IMR-90 (cell line): ENCODE results near the gene NRF1. TPM values are rescaled to one million over a fixed set of nuclear protein-coding genes. Genes with fewer than 3 reads are reported as not detected.

Source experiments
- ATAC-seq: fragments of 200-7000 bp; cut with Tn5 transposase; 2 replicates; pipeline ENCODE4 v1.9.1; 2020; ENCODE audit warnings: low read depth, mild to moderate bottlenecking, moderate library complexity
- BruUV-seq: library from RNA; stranded (reverse); fragments of 400-500 nt; replicated peaks from 2 replicates; lab custom pipeline; 2021; lab: Mats Ljungman, UMichigan
- CTCF ChIA-PET: fragments of 300-600 bp; formaldehyde crosslinking; extraction: SDS; loops from one replicate; lab custom pipeline; 2021; ENCODE audit warnings: antibody characterized with exemption; lab: Yijun Ruan, JAX
- POLR2A ChIA-PET: fragments of 300-600 bp; sonication (Branson Sonifier 250); formaldehyde crosslinking; loops from one replicate; lab custom pipeline; 2022; ENCODE audit warnings: antibody characterized with exemption; ENCODE audit not compliant: unreplicated experiment; lab: Charles Lee
- DNase-seq: peaks from one replicate; pipeline ENCODE4 v3.0.0; 2013
- H2AFZ ChIP-seq: replicated peaks from 2 replicates; pipeline ENCODE3; 2013; ENCODE audit warnings: low read length, mild to moderate bottlenecking; ENCODE audit not compliant: poor library complexity
- H2AK5ac ChIP-seq: 2 replicates; pipeline ENCODE4 v1.6.1; 2013; ENCODE audit warnings: low read depth, low read length, inconsistent platforms
- H2AK9ac ChIP-seq: replicated peaks from 2 replicates; pipeline ENCODE3; 2013; ENCODE audit warnings: mild to moderate bottlenecking, low read depth, low read length, moderate library complexity; ENCODE audit not compliant: poor library complexity
- H2BK120ac ChIP-seq: 2 replicates; pipeline ENCODE4 v1.6.1; 2013; ENCODE audit warnings: low read depth, low read length, inconsistent platforms
- H2BK15ac ChIP-seq: 3 replicates; pipeline ENCODE4 v1.6.1; 2013; ENCODE audit warnings: low read depth, low read length, inconsistent platforms
- H2BK20ac ChIP-seq: 2 replicates; pipeline ENCODE4 v1.6.1; 2013; ENCODE audit warnings: low read depth, mild to moderate bottlenecking, inconsistent platforms, low read length, moderate library complexity
- H2BK5ac ChIP-seq: 2 replicates; pipeline ENCODE4 v1.6.1; 2013; ENCODE audit warnings: mild to moderate bottlenecking, low read depth, low read length, inconsistent platforms; ENCODE audit not compliant: poor library complexity, severe bottlenecking
- H3K14ac ChIP-seq: replicated peaks from 2 replicates; pipeline ENCODE4 v1.6.1; 2013; ENCODE audit warnings: low read depth, low read length, inconsistent platforms
- H3K18ac ChIP-seq: 2 replicates; pipeline ENCODE4 v1.6.1; 2013; ENCODE audit warnings: low read depth, low read length, control low read depth
- H3K23ac ChIP-seq: 2 replicates; pipeline ENCODE4 v1.6.1; 2013; ENCODE audit warnings: low read depth, low read length, inconsistent platforms
- H3K27ac ChIP-seq: 2 replicates; pipeline ENCODE4 v1.5.1; 2013; ENCODE audit warnings: mild to moderate bottlenecking, control low read depth, low read length; ENCODE audit not compliant: insufficient read depth
- H3K27me3 ChIP-seq: 2 replicates; pipeline ENCODE4 v1.6.1; 2013; ENCODE audit warnings: low read length; ENCODE audit not compliant: control insufficient read depth, insufficient read depth
- H3K36me3 ChIP-seq: 2 replicates; pipeline ENCODE4 v1.6.1; 2013; ENCODE audit warnings: low read length, mixed read lengths; ENCODE audit not compliant: control insufficient read depth, insufficient read depth
- H3K4ac ChIP-seq: 2 replicates; pipeline ENCODE4 v1.6.1; 2013; ENCODE audit warnings: low read depth, low read length, inconsistent platforms
- H3K4me1 ChIP-seq: 2 replicates; pipeline ENCODE4 v1.6.1; 2013; ENCODE audit warnings: low read length, mixed read lengths; ENCODE audit not compliant: control insufficient read depth, insufficient read depth
- H3K4me2 ChIP-seq: 2 replicates; pipeline ENCODE4 v1.6.1; 2013; ENCODE audit warnings: low read depth, mild to moderate bottlenecking, control low read depth, low read length, moderate library complexity
- H3K4me3 ChIP-seq: 2 replicates; pipeline ENCODE4 v1.5.1; 2013; ENCODE audit warnings: low read depth, mild to moderate bottlenecking, control low read depth, low read length, moderate library complexity; ENCODE audit not compliant: insufficient read depth
- H3K56ac ChIP-seq: 2 replicates; pipeline ENCODE4 v1.6.1; 2013; ENCODE audit warnings: low read length, inconsistent platforms; ENCODE audit not compliant: insufficient read depth; ENCODE audit errors: extremely low read depth
- H3K79me1 ChIP-seq, 2 experiments: 2 replicates each; pipeline ENCODE4 v1.6.1; 2013; ENCODE audit warnings: low read length in 2 of 2, inconsistent platforms in 1 of 2, low read depth in 1 of 2
- H3K9ac ChIP-seq: 2 replicates; pipeline ENCODE4 v1.6.1; 2013; ENCODE audit warnings: low read depth, low read length, control low read depth
- H3K9me1 ChIP-seq: 2 replicates; pipeline ENCODE4 v1.6.1; 2013; ENCODE audit warnings: low read length, inconsistent platforms; ENCODE audit not compliant: insufficient read depth
- H3K9me3 ChIP-seq: 2 replicates; pipeline ENCODE4 v1.6.1; 2013; ENCODE audit warnings: low read length; ENCODE audit not compliant: control insufficient read depth, insufficient read depth
- H4K20me1 ChIP-seq: 2 replicates; pipeline ENCODE4 v1.6.1; 2013; ENCODE audit warnings: low read length, inconsistent platforms; ENCODE audit not compliant: insufficient read depth
- H4K5ac ChIP-seq: 2 replicates; pipeline ENCODE4 v1.6.1; 2013; ENCODE audit warnings: mild to moderate bottlenecking, low read depth, low read length, control low read depth
- H4K8ac ChIP-seq, 2 experiments: 2 replicates each; pipeline ENCODE4 v1.6.1; 2013; ENCODE audit warnings: low read depth in 2 of 2, low read length in 2 of 2, control low read depth in 1 of 2, inconsistent platforms in 1 of 2
- H4K91ac ChIP-seq: 2 replicates; pipeline ENCODE4 v1.6.1; 2013; ENCODE audit warnings: low read depth, low read length, inconsistent platforms; ENCODE audit not compliant: insufficient read depth
- BHLHE40 ChIP-seq: fragments of 150-350 bp; IDR thresholded peaks from 2 replicates; pipeline ENCODE4 v1.6.1; 2016; ENCODE audit warnings: mild to moderate bottlenecking, low read depth, low read length
- CHD1 ChIP-seq: IDR thresholded peaks from 2 replicates; pipeline ENCODE4 v1.6.1; 2012; ENCODE audit warnings: low read depth, low read length, improper control_type of control experiment
- CTCF ChIP-seq: conservative IDR thresholded peaks from 2 replicates; pipeline ENCODE4 v1.5.1; 2012; ENCODE audit warnings: mild to moderate bottlenecking, low read depth, low read length, improper control_type of control experiment
- FOS ChIP-seq: fragments of 150-350 bp; IDR thresholded peaks from 2 replicates; pipeline ENCODE4 v1.6.1; 2016; ENCODE audit warnings: low read depth, low read length
- MAFK ChIP-seq: IDR thresholded peaks from 2 replicates; pipeline ENCODE4 v1.6.1; 2012; ENCODE audit warnings: low read depth, low read length, improper control_type of control experiment
- NFE2L2 ChIP-seq: fragments of 150-350 bp; IDR thresholded peaks from 2 replicates; pipeline ENCODE4 v1.6.1; 2016; ENCODE audit warnings: low read depth, mild to moderate bottlenecking, low read length
- RAD21 ChIP-seq: IDR thresholded peaks from 2 replicates; pipeline ENCODE4 v1.6.1; 2012; ENCODE audit warnings: low read length, improper control_type of control experiment
- USF2 ChIP-seq: fragments of 150-350 bp; IDR thresholded peaks from 2 replicates; pipeline ENCODE4 v1.6.1; 2017; ENCODE audit warnings: mild to moderate bottlenecking, antibody characterized with exemption, low read length, low read depth
- WGBS, 2 experiments: methylation state at CpG; one replicate each; pipeline versions ENCODE4 v1.1.5 to v1.1.7; 2013; ENCODE audit warnings: missing lambda C conversion rate in 2 of 2; ENCODE audit not compliant: insufficient read length in 1 of 2; ENCODE audit errors: extremely low coverage in 2 of 2; 5-methylcytosine and 5-hydroxymethylcytosine counted together
- dilution Hi-C: fragments of 300-500 bp; cut with HindIII; formaldehyde crosslinking; loops from one replicate; pipeline ENCODE4 v1.14.3; 2018; ENCODE audit warnings: low sequenced_read_pairs; ENCODE audit not compliant: unreplicated experiment
- in situ Hi-C: fragments of 300-500 bp; cut with MboI; formaldehyde crosslinking; loops from 3 replicates; pipeline ENCODE4 v1.14.3; 2019; ENCODE audit warnings: low sequenced_read_pairs, inconsistent platforms, mixed read lengths
- intact Hi-C: fragments of 100-400 bp; cut with micrococcal nuclease; formaldehyde crosslinking; loops from 2 replicates; pipeline ENCODE4 v1.10.0; 2022
- polyA plus RNA-seq, 3 experiments: library from polyadenylated mRNA; depleted of rRNA; stranded (reverse); fragments of >200 nt; gene quantifications; 2 replicates each; pipeline ENCODE4 v1.2.3, GENCODE V29; 2012; ENCODE audit warnings: low replicate concordance in 1 of 3
- total RNA-seq: library from RNA; depleted of rRNA; stranded (reverse); fragments of >200 nt; gene quantifications from 2 replicates; pipeline ENCODE4 v1.2.3, GENCODE V29; 2012

The NRF1 gene
- total and polyA plus RNA-seq, 2 of the 4 experiments (the other 2 are of a cell fraction) = 11.4 to 15.8 TPM

- no peak for TF ChIP-seq USF2
- no peak for TF ChIP-seq MAFK
- TF ChIP-seq CTCF = no peak
- TF ChIP-seq CHD1 = no peak
- TF ChIP-seq NFE2L2 = no peak
- no peak for TF ChIP-seq FOS
- TF ChIP-seq BHLHE40 = no peak
- TF ChIP-seq RAD21 = no peak
- Histone ChIP-seq H3K14ac (no peak overlapping the region), H3K27me3 (peaks cover 23% of the 10 kb centered on the region; the same call in 1 of the 2 replicates), H3K4me3 (no peak overlapping the region), H3K36me3 (no peaks in the 10 kb centered on the region), H3K18ac (no peak overlapping the region), H2BK120ac (no peak overlapping the region), H4K8ac (no peak overlapping the region), H3K56ac (no peak overlapping the region), H4K91ac (no peak overlapping the region), H3K23ac (no peak overlapping the region), H2AFZ (no peak overlapping the region), H3K9me1 (no peaks in the 10 kb centered on the region), H3K9me3 (no peaks in the 10 kb centered on the region), H2AK9ac (no peak overlapping the region), H2AK5ac (no peak overlapping the region), H3K9ac (no peak overlapping the region), H2BK20ac (no peak overlapping the region), H4K20me1 (no peaks in the 10 kb centered on the region), H3K4ac (no peak overlapping the region), H2BK5ac (no peak overlapping the region), H4K5ac (no peak overlapping the region), H3K4me1 (no peaks in the 10 kb centered on the region), H3K79me1 (no peaks in the 10 kb centered on the region), H3K4me2 (no peak overlapping the region), H2BK15ac (no peak overlapping the region), H3K27ac (no peak overlapping the region)
- dilution Hi-C loops = no loop called here
- in situ Hi-C loops = no loop called here
- BruUV-seq = no TSS peak
- intact Hi-C loops = no loop called here
- CTCF ChIA-PET = no interaction called here
- ATAC-seq (peak; percentile 14; the same call in 1 of the 2 replicates), DNase-seq (no peak)
- POLR2A ChIA-PET = no interaction called here
- WGBS, 2 experiments = 86% methylated on average over 7 of the region's 22 CpGs; no CpG with 5 or more reads in 1 of the 2 experiments
These were observed 192.8 kb downstream of the NRF1 start for GRCh38 chr7:129804111-129804889.
